WERI-Rb-1 (cell line): ENCODE results near the gene AP3M1.
A peak's percentile ranks its signal among the peaks of the same experiment; 100 is the strongest.

Source experiments
- DNase-seq: peaks from one replicate; pipeline ENCODE4 v3.0.0-alpha.2; 2020
- H3K27ac ChIP-seq: fragments of 250-450 bp; sonication (Bioruptor Pico); 2 replicates; pipeline ENCODE4 v1.5.1; 2020; ENCODE audit warnings: mild to moderate bottlenecking, moderate library complexity
- H3K27me3 ChIP-seq: fragments of 250-450 bp; sonication (Bioruptor Pico); 2 replicates; pipeline ENCODE4 v1.5.1; 2021; ENCODE audit warnings: mild to moderate bottlenecking, low read depth, moderate library complexity; ENCODE audit not compliant: insufficient read depth, severe bottlenecking
- H3K36me3 ChIP-seq: fragments of 250-450 bp; sonication (Bioruptor Pico); 2 replicates; pipeline ENCODE4 v1.5.1; 2020; ENCODE audit warnings: mild to moderate bottlenecking, moderate library complexity
- H3K4me3 ChIP-seq: 2 replicates; pipeline ENCODE4 v1.5.1; 2011; ENCODE audit warnings: low read depth, mild to moderate bottlenecking, control low read depth, low read length
- H3K9me3 ChIP-seq: fragments of 250-450 bp; sonication (Bioruptor Pico); 2 replicates; pipeline ENCODE4 v1.5.1; 2021; ENCODE audit warnings: mild to moderate bottlenecking, moderate library complexity; ENCODE audit not compliant: severe bottlenecking
- CTCF ChIP-seq: IDR thresholded peaks from 2 replicates; pipeline ENCODE4 v1.5.1; 2011; ENCODE audit warnings: low read depth, mild to moderate bottlenecking, control low read depth, inconsistent platforms, low read length

Gene AP3M1

GRCh38 chr10:74177140-74177677 is 26.6 kb upstream of the AP3M1 start:
- no peaks in the 10 kb centered on the region; the same call in 1 of the 2 replicates for H3K36me3 ChIP-seq
- peak; percentile 14 for DNase-seq
- H3K27me3 ChIP-seq, result no peaks in the 10 kb centered on the region
- H3K4me3 ChIP-seq, result peak overlapping the region; percentile 85
- no peak for TF ChIP-seq CTCF
- no peaks in the 10 kb centered on the region for H3K9me3 ChIP-seq
- peak overlapping the region; percentile 75 for H3K27ac ChIP-seq

GRCh38 chr10:74176380-74177139 is 25.9 kb upstream of the AP3M1 start:
- no peaks in the 10 kb centered on the region for H3K9me3 ChIP-seq
- TF ChIP-seq CTCF, result no peak
- no peaks in the 10 kb centered on the region; the same call in 1 of the 2 replicates for H3K36me3 ChIP-seq
- peak overlapping the region; percentile 85 for H3K4me3 ChIP-seq
- peak overlapping the region; percentile 75 for H3K27ac ChIP-seq
- DNase-seq, result peak; percentile 98
- no peaks in the 10 kb centered on the region for H3K27me3 ChIP-seq

- Histone ChIP-seq H3K27ac (peak overlapping the region; percentile 75), H3K36me3 (no peaks in the 10 kb centered on the region; the same call in 1 of the 2 replicates), H3K4me3 (peak overlapping the region; percentile 85), H3K9me3 (no peaks in the 10 kb centered on the region), H3K27me3 (no peaks in the 10 kb centered on the region)
- no peak for DNase-seq
- TF ChIP-seq CTCF, result no peak
Measured at GRCh38 chr10:74175510-74176379, 25.1 kb upstream of the AP3M1 start.

- DNase-seq, result no peak
- TF ChIP-seq CTCF, result no peak
- Histone ChIP-seq H3K4me3 (no peak overlapping the region), H3K36me3 (no peaks in the 10 kb centered on the region; the same call in 1 of the 2 replicates), H3K9me3 (no peaks in the 10 kb centered on the region), H3K27me3 (no peaks in the 10 kb centered on the region), H3K27ac (no peak overlapping the region)
Measured at GRCh38 chr10:74174521-74174920, 23.9 kb upstream of the AP3M1 start.

GRCh38 chr10:74171625-74172024 is 21.0 kb upstream of the AP3M1 start:
- no peak for DNase-seq
- Histone ChIP-seq H3K27ac (no peak overlapping the region), H3K36me3 (no peaks in the 10 kb centered on the region), H3K27me3 (no peaks in the 10 kb centered on the region), H3K4me3 (no peak overlapping the region), H3K9me3 (no peaks in the 10 kb centered on the region)
- TF ChIP-seq CTCF, result no peak
